Esophagus muscularis mucosa (tissue), 3 donors: ENCODE data around the gene RAPGEF1.

Source experiments
- POLR2AphosphoS5 ChIP-seq, 2 donors: sonication (generic); formaldehyde crosslinking; IDR thresholded peaks; one replicate each; pipeline ENCODE4 v1.6.1; 2017; ENCODE audit warnings: antibody characterized with exemption in 2 of 2
- TF ChIP-seq, protein P1 (sequence below), 3 experiments: fragments of 200-600 bp in 2 of 3; fragments of 450-650 bp in 1 of 3; sonication (generic) in 2 of 3; IDR thresholded peaks; one replicate each; pipeline ENCODE4 v1.5.1; 2017 to 2019; ENCODE audit warnings: antibody characterized with exemption in 3 of 3, mild to moderate bottlenecking in 2 of 3, moderate library complexity in 1 of 3

DNA sequence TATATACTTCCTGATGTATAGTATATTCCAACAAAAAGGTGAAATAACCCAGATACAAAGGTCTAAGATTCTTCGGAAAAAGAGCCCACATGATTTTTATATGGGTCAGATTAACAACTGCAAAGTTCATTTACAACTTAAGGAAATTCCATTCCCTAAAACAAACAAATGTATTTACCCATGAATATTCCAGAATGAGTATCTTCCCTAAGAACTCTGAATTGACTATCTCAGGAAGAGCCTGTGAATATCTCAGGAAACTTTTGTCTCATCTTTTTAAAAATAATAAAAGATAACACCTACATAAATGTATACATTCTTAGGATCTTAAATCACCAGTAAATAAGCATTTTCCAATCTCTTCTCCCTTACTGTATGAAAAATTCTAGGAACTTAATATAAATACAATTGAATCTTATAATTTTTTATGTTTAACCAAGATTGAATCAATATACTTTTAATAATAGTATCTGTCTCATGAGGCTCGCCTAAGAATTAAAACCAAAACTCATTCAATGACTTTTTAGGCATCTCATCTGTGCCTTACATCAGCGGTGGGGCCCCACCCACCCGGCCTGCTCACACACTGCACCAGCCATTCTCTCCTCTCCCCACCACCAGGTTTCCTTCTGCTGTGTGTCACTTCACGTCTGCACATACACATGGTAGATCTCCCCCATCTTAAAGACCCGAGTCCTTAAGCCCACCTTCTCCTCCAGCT lies 78.1 kb downstream of the RAPGEF1 start:
- TF ChIP-seq POLR2AphosphoS5 (IDR thresholded peaks at IDR 0.05), result no peak
- TF ChIP-seq, protein P1, sequence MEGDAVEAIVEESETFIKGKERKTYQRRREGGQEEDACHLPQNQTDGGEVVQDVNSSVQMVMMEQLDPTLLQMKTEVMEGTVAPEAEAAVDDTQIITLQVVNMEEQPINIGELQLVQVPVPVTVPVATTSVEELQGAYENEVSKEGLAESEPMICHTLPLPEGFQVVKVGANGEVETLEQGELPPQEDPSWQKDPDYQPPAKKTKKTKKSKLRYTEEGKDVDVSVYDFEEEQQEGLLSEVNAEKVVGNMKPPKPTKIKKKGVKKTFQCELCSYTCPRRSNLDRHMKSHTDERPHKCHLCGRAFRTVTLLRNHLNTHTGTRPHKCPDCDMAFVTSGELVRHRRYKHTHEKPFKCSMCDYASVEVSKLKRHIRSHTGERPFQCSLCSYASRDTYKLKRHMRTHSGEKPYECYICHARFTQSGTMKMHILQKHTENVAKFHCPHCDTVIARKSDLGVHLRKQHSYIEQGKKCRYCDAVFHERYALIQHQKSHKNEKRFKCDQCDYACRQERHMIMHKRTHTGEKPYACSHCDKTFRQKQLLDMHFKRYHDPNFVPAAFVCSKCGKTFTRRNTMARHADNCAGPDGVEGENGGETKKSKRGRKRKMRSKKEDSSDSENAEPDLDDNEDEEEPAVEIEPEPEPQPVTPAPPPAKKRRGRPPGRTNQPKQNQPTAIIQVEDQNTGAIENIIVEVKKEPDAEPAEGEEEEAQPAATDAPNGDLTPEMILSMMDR (IDR thresholded peaks at IDR 0.05), result no peak
